Mucosa of descending colon (tissue), 3 donors: ENCODE results near the gene KRT15. TPM values are rescaled to one million over a fixed set of nuclear protein-coding genes. Genes with fewer than 3 reads are reported as not detected.

Source experiments
- ATAC-seq: fragments of 200-7000 bp; cut with Tn5 transposase; one replicate; pipeline ENCODE4 v1.9.1; 2020; ENCODE audit warnings: mild to moderate bottlenecking, moderate library complexity
- DNase-seq, 3 donors: peaks; one replicate each; pipeline ENCODE4 v3.0.0-alpha.2; 2020
- H3K36me3 ChIP-seq: fragments of 200-600 bp; one replicate; pipeline ENCODE4 v1.8.0; 2021; ENCODE audit warnings: low read depth, mild to moderate bottlenecking
- H3K4me1 ChIP-seq: fragments of 200-600 bp; one replicate; pipeline ENCODE4 v1.8.0; 2021; ENCODE audit warnings: low read depth, mild to moderate bottlenecking
- H3K4me3 ChIP-seq: fragments of 200-600 bp; one replicate; pipeline ENCODE4 v1.8.0; 2021; ENCODE audit warnings: mild to moderate bottlenecking
- H3K9me3 ChIP-seq: fragments of 200-600 bp; one replicate; pipeline ENCODE4 v1.8.0; 2021; ENCODE audit warnings: mild to moderate bottlenecking
- intact Hi-C, 2 donors: fragments of 100-400 bp; cut with DNase I in 1 of 2; cut with micrococcal nuclease in 1 of 2; formaldehyde crosslinking; loops; one replicate each; pipeline versions ENCODE4 v1.11.0 to v1.11.1; 2022; cut with DNase I, micrococcal nuclease
- total RNA-seq, 3 donors: library from RNA; stranded (reverse); fragmentation: NEBNext Ultra II Directional in 2 of 3; extraction: Animal tissue kit (Norgen Biotek cat#: 25700) in 2 of 3; gene quantifications; one replicate each; pipeline versions ENCODE4 v1.2.1 to v1.2.4, GENCODE V29; 2021 to 2023
- TF ChIP-seq, protein P1 (sequence below): fragments of 200-600 bp; IDR thresholded peaks from one replicate; pipeline ENCODE4 v1.8.0; 2022; ENCODE audit warnings: antibody characterized with exemption, mild to moderate bottlenecking
- donor health status: DM: no; HTN: no; CAD: no; lungs with moderate emphysema.
- donor health status: DM: no; HTN: no; CAD: no.
- donor health status: DM: no; HTN: yes; CAD: no.

The KRT15 gene
- total RNA-seq, 3 donors from 2014 or later: 5.0 to 16.5 (median 5.4) TPM

DNA sequence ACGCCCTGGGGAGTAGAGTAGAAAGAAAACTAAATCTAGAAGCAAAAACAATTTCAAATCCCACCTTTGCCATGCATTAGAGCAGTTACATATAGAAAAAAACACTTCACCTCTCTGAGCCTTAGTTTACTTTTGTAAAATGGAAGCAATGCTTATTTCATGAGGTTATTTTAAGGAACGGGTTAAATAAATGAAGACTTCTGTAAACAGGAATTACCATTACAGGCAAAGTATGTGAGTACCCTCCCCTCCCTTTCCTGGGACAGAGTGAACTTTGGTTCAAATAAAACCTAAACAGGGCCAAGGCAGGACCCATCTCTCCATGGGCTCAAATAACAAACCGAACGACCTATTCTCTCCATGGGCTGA is 4.5 kb upstream of the KRT15 start:
- intact Hi-C loops: no loop called here
- Histone ChIP-seq H3K36me3 (no peaks in the 10 kb centered on the region), H3K9me3 (no peaks in the 10 kb centered on the region), H3K4me3 (no peak overlapping the region), H3K4me1 (peaks cover 40% of the 10 kb centered on the region)
- TF ChIP-seq, protein P1, sequence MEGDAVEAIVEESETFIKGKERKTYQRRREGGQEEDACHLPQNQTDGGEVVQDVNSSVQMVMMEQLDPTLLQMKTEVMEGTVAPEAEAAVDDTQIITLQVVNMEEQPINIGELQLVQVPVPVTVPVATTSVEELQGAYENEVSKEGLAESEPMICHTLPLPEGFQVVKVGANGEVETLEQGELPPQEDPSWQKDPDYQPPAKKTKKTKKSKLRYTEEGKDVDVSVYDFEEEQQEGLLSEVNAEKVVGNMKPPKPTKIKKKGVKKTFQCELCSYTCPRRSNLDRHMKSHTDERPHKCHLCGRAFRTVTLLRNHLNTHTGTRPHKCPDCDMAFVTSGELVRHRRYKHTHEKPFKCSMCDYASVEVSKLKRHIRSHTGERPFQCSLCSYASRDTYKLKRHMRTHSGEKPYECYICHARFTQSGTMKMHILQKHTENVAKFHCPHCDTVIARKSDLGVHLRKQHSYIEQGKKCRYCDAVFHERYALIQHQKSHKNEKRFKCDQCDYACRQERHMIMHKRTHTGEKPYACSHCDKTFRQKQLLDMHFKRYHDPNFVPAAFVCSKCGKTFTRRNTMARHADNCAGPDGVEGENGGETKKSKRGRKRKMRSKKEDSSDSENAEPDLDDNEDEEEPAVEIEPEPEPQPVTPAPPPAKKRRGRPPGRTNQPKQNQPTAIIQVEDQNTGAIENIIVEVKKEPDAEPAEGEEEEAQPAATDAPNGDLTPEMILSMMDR: no peak
- no peak for DNase-seq
- no peak for ATAC-seq

DNA sequence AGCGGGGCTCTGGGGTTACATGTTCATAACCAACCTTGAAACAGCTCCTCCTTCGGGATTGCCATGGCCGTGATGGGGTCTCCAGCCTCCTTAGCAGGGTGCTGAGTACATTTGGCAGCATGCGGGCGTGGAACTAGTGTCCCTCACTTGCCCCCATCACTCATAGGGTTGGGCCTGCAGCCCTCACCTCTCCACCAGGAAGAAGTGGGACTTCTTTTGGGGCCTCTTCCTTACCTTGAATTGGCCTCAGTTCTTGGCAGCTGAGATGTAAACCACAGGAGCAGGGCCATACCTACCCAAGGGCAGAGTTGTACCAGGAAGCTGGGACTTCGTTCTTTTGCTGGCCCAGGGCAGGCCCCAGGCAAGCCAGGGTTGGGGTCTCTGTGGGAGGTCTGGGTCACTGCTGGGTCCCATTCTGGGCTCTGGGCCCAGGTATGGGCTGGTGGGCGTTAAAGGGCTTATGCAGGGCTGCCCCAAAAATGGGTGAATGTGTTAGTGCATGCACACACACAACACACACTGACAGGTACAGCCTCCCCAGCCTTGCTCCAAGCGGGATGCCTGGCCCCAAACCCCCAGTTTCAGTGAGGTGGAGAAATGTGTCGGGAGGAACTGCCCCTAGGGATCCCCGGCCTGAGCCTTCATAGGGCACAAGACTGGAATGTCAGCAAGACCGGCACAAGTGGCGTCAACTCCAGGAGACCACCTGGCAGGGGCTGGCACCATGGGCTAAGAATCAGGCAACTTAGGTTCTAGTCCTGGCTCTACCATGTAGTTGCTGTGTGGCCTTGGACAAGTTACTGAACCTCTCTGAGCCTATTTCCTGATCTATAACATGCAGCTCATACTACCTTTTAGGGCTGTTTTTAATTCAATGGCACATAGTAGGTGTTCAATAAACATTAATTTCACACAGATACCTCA is 3.9 kb upstream of the KRT15 start:
- peak in 2 of 3 donors; percentile 63 to 68 for DNase-seq
- Histone ChIP-seq H3K4me1 (peaks cover 40% of the 10 kb centered on the region), H3K9me3 (no peaks in the 10 kb centered on the region), H3K4me3 (no peak overlapping the region), H3K36me3 (no peaks in the 10 kb centered on the region)
- ATAC-seq: peak; percentile 40
- intact Hi-C loops: no loop called here
- TF ChIP-seq, protein P1: no peak

DNA sequence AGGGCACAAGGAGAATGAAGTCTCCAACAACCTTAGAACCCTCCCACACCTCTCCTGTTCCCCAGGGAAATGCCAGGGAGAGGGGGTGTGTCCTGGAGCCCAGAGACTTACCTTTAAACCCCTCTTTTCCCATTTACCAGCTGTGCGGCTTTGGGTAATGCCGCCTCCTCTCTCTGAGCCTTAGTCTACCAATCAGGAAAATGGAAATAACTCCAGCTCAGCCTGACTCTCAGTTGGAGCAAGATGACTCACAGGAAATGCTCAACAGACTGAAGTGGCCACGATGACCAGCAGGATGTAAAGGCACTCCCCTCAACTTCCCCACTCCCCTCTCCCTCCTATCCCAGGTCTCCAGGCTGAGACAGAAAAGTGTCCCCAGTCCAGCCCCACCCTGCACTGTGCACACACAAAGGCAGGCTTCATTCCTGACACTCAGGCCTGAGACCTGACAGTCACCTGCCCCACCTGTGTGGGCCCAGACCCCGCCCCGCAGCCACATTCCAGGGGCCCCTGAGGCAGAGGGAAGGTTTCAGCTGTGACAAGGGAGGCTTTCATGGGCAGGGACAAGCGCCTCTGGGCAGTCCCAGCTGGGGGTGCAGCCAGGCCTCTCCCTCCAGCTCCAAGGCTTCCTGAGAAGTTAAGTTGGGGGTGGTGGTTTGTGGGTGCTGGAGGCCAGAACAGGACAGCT is 3.0 kb upstream of the KRT15 start:
- intact Hi-C loops: no loop called here
- TF ChIP-seq, protein P1: no peak
- peak; percentile 66 for ATAC-seq
- Histone ChIP-seq H3K36me3 (no peaks in the 10 kb centered on the region), H3K9me3 (no peaks in the 10 kb centered on the region), H3K4me1 (peaks cover 40% of the 10 kb centered on the region), H3K4me3 (no peak overlapping the region)
- DNase-seq: peak; percentile 77 to 89 (median 88)

DNA sequence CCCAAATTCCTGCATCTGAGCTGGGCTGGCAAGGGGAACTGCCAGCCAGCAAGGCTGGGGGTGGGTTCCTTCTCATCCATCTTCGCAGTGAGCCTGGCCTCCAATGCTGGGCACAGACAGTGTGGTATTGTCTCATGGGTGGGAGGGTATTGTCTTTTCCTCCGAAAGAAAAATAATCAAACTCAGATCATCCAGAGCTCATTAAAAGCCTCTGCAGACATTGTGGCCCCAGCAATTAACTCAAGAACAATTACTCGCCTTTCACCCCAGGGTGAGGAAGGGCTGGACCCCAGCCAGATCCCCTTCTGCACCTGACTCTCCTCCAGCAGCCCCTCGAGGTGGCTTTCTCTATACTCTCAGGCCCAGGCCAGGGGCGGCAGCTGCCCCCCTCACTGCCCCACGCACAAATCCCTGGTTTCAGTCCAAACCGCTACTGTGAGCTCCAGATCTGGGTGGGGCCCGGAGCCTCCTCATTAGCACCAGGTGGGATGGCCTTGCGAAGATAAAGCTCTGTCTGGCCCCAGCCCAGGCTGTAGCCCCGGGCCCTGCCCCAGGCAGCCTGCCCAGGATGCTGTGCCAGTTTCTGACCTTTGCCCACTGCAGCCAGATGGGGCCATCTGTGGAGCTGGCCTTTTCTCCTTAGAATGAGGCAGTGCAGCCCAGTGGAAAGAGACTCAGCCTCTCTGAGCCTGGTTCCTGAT is 2.3 kb upstream of the KRT15 start:
- no peak overlapping the region for H3K4me3 ChIP-seq
- TF ChIP-seq, protein P1: no peak
- intact Hi-C loops: no loop called here
- H3K9me3 ChIP-seq: no peaks in the 10 kb centered on the region
- DNase-seq: peak; percentile 72 to 84 (median 81)
- peak; percentile 39 for ATAC-seq
- peaks cover 37% of the 10 kb centered on the region for H3K4me1 ChIP-seq
- no peaks in the 10 kb centered on the region for H3K36me3 ChIP-seq

DNA sequence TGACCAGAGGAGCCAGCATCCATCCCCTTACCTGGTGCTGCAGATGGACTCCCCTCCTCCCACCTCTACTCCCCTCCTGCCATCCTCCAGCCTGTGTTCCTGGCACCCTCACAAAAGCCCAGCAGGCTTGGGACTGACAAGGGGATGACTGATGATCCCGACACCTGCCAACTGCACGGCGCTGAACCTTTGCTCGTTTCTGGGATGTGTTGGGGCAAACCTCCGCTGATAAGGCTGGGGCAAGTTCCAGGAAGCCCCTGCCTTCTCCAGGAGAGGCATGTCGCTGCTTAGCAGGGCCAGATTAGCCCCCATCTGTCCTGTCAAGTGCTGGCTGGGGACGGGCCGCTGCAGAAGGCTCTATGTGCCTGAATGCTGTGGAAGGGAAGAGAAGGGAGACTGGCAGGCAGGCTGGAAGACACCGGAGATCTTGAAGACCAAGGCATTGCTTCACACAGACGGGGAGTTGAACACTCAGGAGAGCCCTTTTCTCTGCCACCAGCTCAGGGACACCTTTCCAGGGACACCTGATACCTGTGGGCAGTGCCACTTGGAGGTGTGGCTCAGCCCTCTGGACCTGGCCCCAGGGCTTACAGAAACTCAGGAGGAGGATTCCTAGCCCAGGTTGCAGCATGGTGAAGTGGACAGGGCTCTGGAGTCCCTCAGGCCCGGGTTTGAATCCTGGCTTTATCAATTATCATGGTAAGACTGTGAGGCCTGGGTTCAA is 973 bp upstream of the KRT15 start:
- DNase-seq: peak in 1 of 3 donors; percentile 55
- H3K9me3 ChIP-seq: no peaks in the 10 kb centered on the region
- TF ChIP-seq, protein P1: no peak
- peaks cover 30% of the 10 kb centered on the region for H3K4me1 ChIP-seq
- no peaks in the 10 kb centered on the region for H3K36me3 ChIP-seq
- H3K4me3 ChIP-seq: no peak overlapping the region
- intact Hi-C loops: no loop called here
- peak; percentile 3 for ATAC-seq
